Neuronal stem cell (in vitro differentiated cells): ENCODE measurements around the gene ARHGEF1.
A peak's percentile ranks its signal among the peaks of the same experiment; 100 is the strongest.

Experiments used
- DNase-seq: peaks from one replicate; pipeline ENCODE4 v3.0.0-alpha.2; 2013; ENCODE audit warnings: low spot score
- H2AFZ ChIP-seq: one replicate; pipeline ENCODE4 v1.6.1; 2013; ENCODE audit warnings: mild to moderate bottlenecking, low read length, inconsistent platforms
- H2AK5ac ChIP-seq: 2 replicates; pipeline ENCODE4 v1.6.1; 2013; ENCODE audit warnings: low read depth, mild to moderate bottlenecking, inconsistent platforms, low read length, moderate library complexity, mixed read lengths
- H2BK120ac ChIP-seq: 2 replicates; pipeline ENCODE4 v1.6.1; 2013; ENCODE audit warnings: low read depth, mild to moderate bottlenecking, inconsistent platforms, low read length, moderate library complexity, mixed read lengths
- H2BK12ac ChIP-seq: one replicate; pipeline ENCODE4 v1.6.1; 2013; ENCODE audit warnings: low read length, inconsistent platforms
- H2BK15ac ChIP-seq: 2 replicates; pipeline ENCODE4 v1.6.1; 2013; ENCODE audit warnings: mild to moderate bottlenecking, low read length, inconsistent platforms, mixed read lengths
- H2BK5ac ChIP-seq: one replicate; pipeline ENCODE4 v1.6.1; 2013; ENCODE audit warnings: inconsistent platforms, mild to moderate bottlenecking, low read length, moderate library complexity
- H3K14ac ChIP-seq: one replicate; pipeline ENCODE4 v1.6.1; 2013; ENCODE audit warnings: low read length, inconsistent platforms
- H3K18ac ChIP-seq: 2 replicates; pipeline ENCODE4 v1.6.1; 2013; ENCODE audit warnings: low read length, inconsistent platforms
- H3K23ac ChIP-seq: 2 replicates; pipeline ENCODE4 v1.6.1; 2013; ENCODE audit warnings: low read depth, mild to moderate bottlenecking, mixed read lengths, low read length, inconsistent platforms; ENCODE audit not compliant: poor library complexity
- H3K27ac ChIP-seq: replicated peaks from 3 replicates; pipeline ENCODE4 v1.5.1; 2013; ENCODE audit warnings: low read length, inconsistent platforms
- H3K27me3 ChIP-seq, 3 experiments: 2 replicates each; pipeline ENCODE4 v1.6.1; 2013; ENCODE audit warnings: low read length in 3 of 3, mild to moderate bottlenecking in 2 of 3, inconsistent platforms in 1 of 3, low read depth in 1 of 3, mixed read lengths in 1 of 3, moderate library complexity in 1 of 3; ENCODE audit not compliant: control insufficient read depth in 3 of 3, insufficient read depth in 3 of 3
- H3K36me3 ChIP-seq, 2 donors: replicated peaks in 1 of 2; 2 replicates each; pipeline ENCODE4 v1.6.1; 2013; ENCODE audit warnings: low read length in 2 of 2; ENCODE audit not compliant: control insufficient read depth in 2 of 2, insufficient read depth in 2 of 2
- H3K4ac ChIP-seq: 2 replicates; pipeline ENCODE4 v1.6.1; 2013; ENCODE audit warnings: inconsistent platforms, mild to moderate bottlenecking, low read length, moderate library complexity
- H3K4me1 ChIP-seq, 2 donors: 1 replicate in 1 of 2; 2 replicates in 1 of 2; pipeline ENCODE4 v1.6.1; 2013; ENCODE audit warnings: low read length in 2 of 2, low read depth in 1 of 2; ENCODE audit not compliant: control insufficient read depth in 2 of 2, insufficient read depth in 1 of 2
- H3K4me2 ChIP-seq: one replicate; pipeline ENCODE4 v1.6.1; 2013; ENCODE audit warnings: mild to moderate bottlenecking, low read length, inconsistent platforms; ENCODE audit not compliant: insufficient read depth, poor library complexity, severe bottlenecking
- H3K4me3 ChIP-seq, 2 donors: 2 replicates each; pipeline ENCODE4 v1.5.1; 2013; ENCODE audit warnings: low read length in 2 of 2, mild to moderate bottlenecking in 2 of 2, inconsistent platforms in 1 of 2, moderate library complexity in 1 of 2
- H3K79me1 ChIP-seq: one replicate; pipeline ENCODE4 v1.6.1; 2013; ENCODE audit warnings: low read depth, mild to moderate bottlenecking, inconsistent platforms, low read length, moderate library complexity
- H3K9ac ChIP-seq: one replicate; pipeline ENCODE4 v1.6.1; 2013; ENCODE audit warnings: mild to moderate bottlenecking, low read depth, low read length, inconsistent platforms; ENCODE audit not compliant: poor library complexity
- H3K9me3 ChIP-seq, 2 donors: replicated peaks in 1 of 2; 2 replicates each; pipeline versions ENCODE3 to v1.6.1; 2013; ENCODE audit warnings: low read length in 2 of 2, mild to moderate bottlenecking in 2 of 2, inconsistent platforms in 1 of 2, low read depth in 1 of 2, mixed read lengths in 1 of 2, moderate library complexity in 1 of 2; ENCODE audit not compliant: control insufficient read depth in 2 of 2, insufficient read depth in 1 of 2
- H4K8ac ChIP-seq: one replicate; pipeline ENCODE4 v1.6.1; 2013; ENCODE audit warnings: low read depth, mild to moderate bottlenecking, inconsistent platforms, low read length, moderate library complexity
- H4K91ac ChIP-seq: one replicate; pipeline ENCODE4 v1.6.1; 2013; ENCODE audit warnings: low read length, low read depth, mild to moderate bottlenecking, inconsistent platforms; ENCODE audit not compliant: poor library complexity
- whole genome bisulfite sequencing, 2 donors: extraction: QIAGEN DNeasy Blood & Tissue Kit; methylation state at CpG; one replicate each; pipeline ENCODE4 v1.1.7; 2013; ENCODE audit warnings: missing lambda C conversion rate in 2 of 2, mixed read lengths in 1 of 2; ENCODE audit not compliant: insufficient read length in 2 of 2, insufficient replicate concordance in 1 of 2; ENCODE audit errors: extremely low coverage in 2 of 2; 5-methylcytosine and 5-hydroxymethylcytosine counted together

Gene ARHGEF1

GRCh38 chr19:41890936-41891335 lies 8.0 kb downstream of the ARHGEF1 start:
- H2BK15ac ChIP-seq, result no peak overlapping the region
- no peaks in the 10 kb centered on the region for H3K4me1 ChIP-seq
- H3K9ac ChIP-seq, result no peak overlapping the region
- no peak overlapping the region for H4K91ac ChIP-seq
- peaks cover 14 to 21% of the 10 kb centered on the region in 2 donors for H3K36me3 ChIP-seq
- H3K4me2 ChIP-seq, result no peak overlapping the region
- no peak overlapping the region for H2BK12ac ChIP-seq
- no peak overlapping the region for H3K27ac ChIP-seq
- H3K4me3 ChIP-seq, result no peak overlapping the region
- no CpG with 5 or more reads among the region's 4 CpGs for WGBS, 2 donors
- H3K79me1 ChIP-seq, result peaks cover 6% of the 10 kb centered on the region
- H3K27me3 ChIP-seq, result no peaks in the 10 kb centered on the region
- no peak overlapping the region for H3K18ac ChIP-seq
- no peak overlapping the region for H2AFZ ChIP-seq
- H2AK5ac ChIP-seq, result no peak overlapping the region
- H3K14ac ChIP-seq, result no peak overlapping the region
- no peak overlapping the region for H3K4ac ChIP-seq
- H3K9me3 ChIP-seq, result no peaks in the 10 kb centered on the region
- DNase-seq, result no peak
- no peak overlapping the region for H3K23ac ChIP-seq
- H2BK120ac ChIP-seq, result no peak overlapping the region
- no peak overlapping the region for H2BK5ac ChIP-seq
- H4K8ac ChIP-seq, result no peak overlapping the region

DNA sequence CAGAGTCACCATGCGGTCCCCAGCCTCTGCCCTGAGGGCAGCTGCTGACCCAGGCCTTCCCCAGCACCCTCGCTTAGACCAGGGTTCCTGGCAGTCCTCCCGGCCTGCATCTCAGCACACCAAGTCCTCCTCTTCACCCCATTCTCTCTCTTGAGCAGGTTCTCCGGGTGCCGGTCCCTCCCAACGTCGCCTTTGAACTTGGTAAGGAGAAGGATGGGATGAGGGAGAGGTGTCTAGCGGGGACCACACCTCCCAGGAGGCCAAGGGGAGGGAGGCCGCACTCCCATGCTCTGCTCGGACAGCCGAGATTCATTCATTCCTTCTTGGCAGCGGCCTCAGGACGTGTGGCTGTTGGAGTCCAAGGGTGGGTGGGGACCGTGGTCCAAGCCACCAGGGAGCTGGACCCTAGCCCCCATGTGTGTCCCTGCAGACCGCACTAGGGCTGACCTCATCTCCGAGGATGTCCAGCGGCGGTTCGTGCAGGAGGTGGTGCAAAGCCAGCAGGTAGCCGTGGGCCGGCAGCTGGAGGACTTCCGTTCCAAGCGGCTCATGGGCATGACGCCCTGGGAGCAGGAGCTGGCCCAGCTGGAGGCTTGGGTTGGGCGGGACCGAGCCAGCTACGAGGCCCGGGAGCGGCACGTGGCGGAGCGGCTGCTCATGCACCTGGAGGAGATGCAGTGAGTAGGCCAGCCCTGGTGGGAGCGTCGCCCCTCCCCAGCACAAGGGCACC lies 9.4 kb downstream of the ARHGEF1 start:
- DNase-seq, result no peak
- Histone ChIP-seq H3K14ac (no peak overlapping the region), H3K27ac (no peak overlapping the region), H3K79me1 (peaks cover 6% of the 10 kb centered on the region), H3K4me3 (no peak overlapping the region), H2AFZ (no peak overlapping the region), H3K9ac (no peak overlapping the region), H3K4me1 (no peaks in the 10 kb centered on the region), H2BK15ac (no peak overlapping the region), H2AK5ac (no peak overlapping the region), H2BK12ac (no peak overlapping the region), H3K23ac (peak overlapping the region; percentile 55), H2BK120ac (no peak overlapping the region), H3K9me3 (no peaks in the 10 kb centered on the region), H2BK5ac (peak overlapping the region; percentile 53), H3K4me2 (no peak overlapping the region), H3K18ac (no peak overlapping the region), H4K91ac (no peak overlapping the region), H3K27me3 (no peaks in the 10 kb centered on the region), H3K36me3 (peaks cover 14 to 22% of the 10 kb centered on the region in 2 donors), H4K8ac (no peak overlapping the region), H3K4ac (no peak overlapping the region)
- no CpG with 5 or more reads among the region's 34 CpGs for WGBS, 2 donors

GRCh38 chr19:41893899-41894298 lies 10.9 kb downstream of the ARHGEF1 start:
- Histone ChIP-seq H3K4me2 (no peak overlapping the region), H2AFZ (no peak overlapping the region), H3K79me1 (peaks cover 6% of the 10 kb centered on the region), H3K9me3 (no peaks in the 10 kb centered on the region), H3K18ac (no peak overlapping the region), H3K4me3 (no peak overlapping the region), H3K9ac (no peak overlapping the region), H2AK5ac (no peak overlapping the region), H3K4me1 (no peaks in the 10 kb centered on the region), H4K91ac (no peak overlapping the region), H2BK15ac (no peak overlapping the region), H2BK120ac (no peak overlapping the region), H3K27me3 (no peaks in the 10 kb centered on the region), H4K8ac (no peak overlapping the region), H2BK12ac (no peak overlapping the region), H3K4ac (no peak overlapping the region), H3K27ac (no peak overlapping the region), H3K23ac (peak overlapping the region; percentile 25), H3K14ac (no peak overlapping the region), H3K36me3 (peaks cover 19 to 33% of the 10 kb centered on the region in 2 donors), H2BK5ac (no peak overlapping the region)
- no peak for DNase-seq
- no CpG with 5 or more reads among the region's 6 CpGs for WGBS, 2 donors

- H3K79me1 ChIP-seq, result peaks cover 6% of the 10 kb centered on the region
- no peak overlapping the region for H3K4me2 ChIP-seq
- no peak overlapping the region for H2AK5ac ChIP-seq
These were observed 11.4 kb downstream of the ARHGEF1 start for GRCh38 chr19:41894350-41894749.

More at GRCh38 chr19:41894350-41894749, 11.4 kb downstream of the ARHGEF1 start:
- no peak overlapping the region for H3K9ac ChIP-seq
- no peak overlapping the region for H3K27ac ChIP-seq
- H3K27me3 ChIP-seq, result no peaks in the 10 kb centered on the region
- H3K9me3 ChIP-seq, result no peaks in the 10 kb centered on the region
- no peaks in the 10 kb centered on the region for H3K4me1 ChIP-seq
- H2BK5ac ChIP-seq, result no peak overlapping the region
- no peak overlapping the region for H2BK120ac ChIP-seq
- H2BK12ac ChIP-seq, result no peak overlapping the region
- WGBS, 2 donors, result no CpG with 5 or more reads among the region's 14 CpGs
- no peak overlapping the region for H4K8ac ChIP-seq
- peak overlapping the region; percentile 25 for H3K23ac ChIP-seq
- no peak overlapping the region for H2AFZ ChIP-seq
- no peak overlapping the region for H3K18ac ChIP-seq
- H3K4me3 ChIP-seq, result no peak overlapping the region
- no peak overlapping the region for H3K14ac ChIP-seq
- no peak overlapping the region for H4K91ac ChIP-seq
- no peak overlapping the region for H3K4ac ChIP-seq
- peaks cover 17 to 31% of the 10 kb centered on the region in 2 donors for H3K36me3 ChIP-seq
- no peak for DNase-seq
- no peak overlapping the region for H2BK15ac ChIP-seq
